IMR-90 (cell line): ENCODE measurements around the gene KAT6B. TPM values are rescaled to one million over a fixed set of nuclear protein-coding genes. Genes with fewer than 3 reads are reported as not detected.

ENCODE experiments used
- ATAC-seq: fragments of 200-7000 bp; cut with Tn5 transposase; 2 replicates; pipeline ENCODE4 v1.9.1; 2020; ENCODE audit warnings: low read depth, mild to moderate bottlenecking, moderate library complexity
- BruUV-seq: library from RNA; stranded (reverse); fragments of 400-500 nt; replicated peaks from 2 replicates; lab custom pipeline; 2021; lab: Mats Ljungman, UMichigan
- CTCF ChIA-PET: fragments of 300-600 bp; formaldehyde crosslinking; extraction: SDS; loops from one replicate; lab custom pipeline; 2021; ENCODE audit warnings: antibody characterized with exemption; lab: Yijun Ruan, JAX
- POLR2A ChIA-PET: fragments of 300-600 bp; sonication (Branson Sonifier 250); formaldehyde crosslinking; loops from one replicate; lab custom pipeline; 2022; ENCODE audit warnings: antibody characterized with exemption; ENCODE audit not compliant: unreplicated experiment; lab: Charles Lee
- DNase-seq: peaks from one replicate; pipeline ENCODE4 v3.0.0; 2013
- H2AFZ ChIP-seq: replicated peaks from 2 replicates; pipeline ENCODE3; 2013; ENCODE audit warnings: low read length, mild to moderate bottlenecking; ENCODE audit not compliant: poor library complexity
- H2AK5ac ChIP-seq: 2 replicates; pipeline ENCODE4 v1.6.1; 2013; ENCODE audit warnings: low read depth, low read length, inconsistent platforms
- H2AK9ac ChIP-seq: replicated peaks from 2 replicates; pipeline ENCODE3; 2013; ENCODE audit warnings: mild to moderate bottlenecking, low read depth, low read length, moderate library complexity; ENCODE audit not compliant: poor library complexity
- H2BK120ac ChIP-seq: 2 replicates; pipeline ENCODE4 v1.6.1; 2013; ENCODE audit warnings: low read depth, low read length, inconsistent platforms
- H2BK15ac ChIP-seq: 3 replicates; pipeline ENCODE4 v1.6.1; 2013; ENCODE audit warnings: low read depth, low read length, inconsistent platforms
- H2BK20ac ChIP-seq: 2 replicates; pipeline ENCODE4 v1.6.1; 2013; ENCODE audit warnings: low read depth, mild to moderate bottlenecking, inconsistent platforms, low read length, moderate library complexity
- H2BK5ac ChIP-seq: 2 replicates; pipeline ENCODE4 v1.6.1; 2013; ENCODE audit warnings: mild to moderate bottlenecking, low read depth, low read length, inconsistent platforms; ENCODE audit not compliant: poor library complexity, severe bottlenecking
- H3K14ac ChIP-seq: replicated peaks from 2 replicates; pipeline ENCODE4 v1.6.1; 2013; ENCODE audit warnings: low read depth, low read length, inconsistent platforms
- H3K18ac ChIP-seq: 2 replicates; pipeline ENCODE4 v1.6.1; 2013; ENCODE audit warnings: low read depth, low read length, control low read depth
- H3K23ac ChIP-seq: 2 replicates; pipeline ENCODE4 v1.6.1; 2013; ENCODE audit warnings: low read depth, low read length, inconsistent platforms
- H3K27ac ChIP-seq: 2 replicates; pipeline ENCODE4 v1.5.1; 2013; ENCODE audit warnings: mild to moderate bottlenecking, control low read depth, low read length; ENCODE audit not compliant: insufficient read depth
- H3K27me3 ChIP-seq: 2 replicates; pipeline ENCODE4 v1.6.1; 2013; ENCODE audit warnings: low read length; ENCODE audit not compliant: control insufficient read depth, insufficient read depth
- H3K36me3 ChIP-seq: 2 replicates; pipeline ENCODE4 v1.6.1; 2013; ENCODE audit warnings: low read length, mixed read lengths; ENCODE audit not compliant: control insufficient read depth, insufficient read depth
- H3K4ac ChIP-seq: 2 replicates; pipeline ENCODE4 v1.6.1; 2013; ENCODE audit warnings: low read depth, low read length, inconsistent platforms
- H3K4me1 ChIP-seq: 2 replicates; pipeline ENCODE4 v1.6.1; 2013; ENCODE audit warnings: low read length, mixed read lengths; ENCODE audit not compliant: control insufficient read depth, insufficient read depth
- H3K4me2 ChIP-seq: 2 replicates; pipeline ENCODE4 v1.6.1; 2013; ENCODE audit warnings: low read depth, mild to moderate bottlenecking, control low read depth, low read length, moderate library complexity
- H3K4me3 ChIP-seq: 2 replicates; pipeline ENCODE4 v1.5.1; 2013; ENCODE audit warnings: low read depth, mild to moderate bottlenecking, control low read depth, low read length, moderate library complexity; ENCODE audit not compliant: insufficient read depth
- H3K56ac ChIP-seq: 2 replicates; pipeline ENCODE4 v1.6.1; 2013; ENCODE audit warnings: low read length, inconsistent platforms; ENCODE audit not compliant: insufficient read depth; ENCODE audit errors: extremely low read depth
- H3K79me1 ChIP-seq, 2 experiments: 2 replicates each; pipeline ENCODE4 v1.6.1; 2013; ENCODE audit warnings: low read length in 2 of 2, inconsistent platforms in 1 of 2, low read depth in 1 of 2
- H3K9ac ChIP-seq: 2 replicates; pipeline ENCODE4 v1.6.1; 2013; ENCODE audit warnings: low read depth, low read length, control low read depth
- H3K9me1 ChIP-seq: 2 replicates; pipeline ENCODE4 v1.6.1; 2013; ENCODE audit warnings: low read length, inconsistent platforms; ENCODE audit not compliant: insufficient read depth
- H3K9me3 ChIP-seq: 2 replicates; pipeline ENCODE4 v1.6.1; 2013; ENCODE audit warnings: low read length; ENCODE audit not compliant: control insufficient read depth, insufficient read depth
- H4K20me1 ChIP-seq: 2 replicates; pipeline ENCODE4 v1.6.1; 2013; ENCODE audit warnings: low read length, inconsistent platforms; ENCODE audit not compliant: insufficient read depth
- H4K5ac ChIP-seq: 2 replicates; pipeline ENCODE4 v1.6.1; 2013; ENCODE audit warnings: mild to moderate bottlenecking, low read depth, low read length, control low read depth
- H4K8ac ChIP-seq, 2 experiments: 2 replicates each; pipeline ENCODE4 v1.6.1; 2013; ENCODE audit warnings: low read depth in 2 of 2, low read length in 2 of 2, control low read depth in 1 of 2, inconsistent platforms in 1 of 2
- H4K91ac ChIP-seq: 2 replicates; pipeline ENCODE4 v1.6.1; 2013; ENCODE audit warnings: low read depth, low read length, inconsistent platforms; ENCODE audit not compliant: insufficient read depth
- CEBPB ChIP-seq: IDR thresholded peaks from 2 replicates; pipeline ENCODE4 v1.6.1; 2012; ENCODE audit warnings: low read depth, low read length, improper control_type of control experiment
- CTCF ChIP-seq: conservative IDR thresholded peaks from 2 replicates; pipeline ENCODE4 v1.5.1; 2012; ENCODE audit warnings: mild to moderate bottlenecking, low read depth, low read length, improper control_type of control experiment
- ELK1 ChIP-seq: fragments of 150-350 bp; IDR thresholded peaks from 2 replicates; pipeline ENCODE4 v1.6.1; 2016; ENCODE audit warnings: low read depth, mild to moderate bottlenecking, low read length, moderate library complexity, borderline replicate concordance
- MAZ ChIP-seq: IDR thresholded peaks from 2 replicates; pipeline ENCODE4 v1.6.1; 2012; ENCODE audit warnings: low read depth, mild to moderate bottlenecking, low read length, improper control_type of control experiment, moderate library complexity, borderline replicate concordance
- RFX5 ChIP-seq: IDR thresholded peaks from 2 replicates; pipeline ENCODE4 v1.8.0; 2012; ENCODE audit warnings: low read depth, mild to moderate bottlenecking, low read length, moderate library complexity
- WGBS, 2 experiments: methylation state at CpG; one replicate each; pipeline versions ENCODE4 v1.1.5 to v1.1.7; 2013; ENCODE audit warnings: missing lambda C conversion rate in 2 of 2; ENCODE audit not compliant: insufficient read length in 1 of 2; ENCODE audit errors: extremely low coverage in 2 of 2; 5-methylcytosine and 5-hydroxymethylcytosine counted together
- dilution Hi-C: fragments of 300-500 bp; cut with HindIII; formaldehyde crosslinking; loops from one replicate; pipeline ENCODE4 v1.14.3; 2018; ENCODE audit warnings: low sequenced_read_pairs; ENCODE audit not compliant: unreplicated experiment
- in situ Hi-C: fragments of 300-500 bp; cut with MboI; formaldehyde crosslinking; loops from 3 replicates; pipeline ENCODE4 v1.14.3; 2019; ENCODE audit warnings: low sequenced_read_pairs, inconsistent platforms, mixed read lengths
- intact Hi-C: fragments of 100-400 bp; cut with micrococcal nuclease; formaldehyde crosslinking; loops from 2 replicates; pipeline ENCODE4 v1.10.0; 2022
- polyA plus RNA-seq, 3 experiments: library from polyadenylated mRNA; depleted of rRNA; stranded (reverse); fragments of >200 nt; gene quantifications; 2 replicates each; pipeline ENCODE4 v1.2.3, GENCODE V29; 2012; ENCODE audit warnings: low replicate concordance in 1 of 3
- total RNA-seq: library from RNA; depleted of rRNA; stranded (reverse); fragments of >200 nt; gene quantifications from 2 replicates; pipeline ENCODE4 v1.2.3, GENCODE V29; 2012

Gene KAT6B
- total and polyA plus RNA-seq, 2 of the 4 experiments (the other 2 are of a cell fraction) = 8.8 to 28.1 TPM

- CTCF ChIA-PET = interaction anchor here (0.6 to 1.0 kb wide), 3 partner anchors 9 to 304 kb away, joined by 3 to 12 read pairs (median 3); no protein-coding TSS in a partner anchor
- Histone ChIP-seq H3K23ac (no peak overlapping the region), H2AK9ac (no peak overlapping the region), H4K5ac (peak overlapping the region; percentile 8; the same call in 1 of the 2 replicates), H4K91ac (no peak overlapping the region), H3K4me3 (no peak overlapping the region), H3K14ac (peak overlapping the region; percentile 60; the same call in 1 of the 2 replicates), H2AK5ac (no peak overlapping the region), H3K36me3 (peaks cover 26% of the 10 kb centered on the region), H3K4ac (0 out of 2 replicates have a peak overlapping the region, but pooled peaks have one; percentile 0), H3K4me2 (no peak overlapping the region; the same call in 1 of the 2 replicates), H4K8ac (no peak overlapping the region; a peak in 1 of 4 replicates), H3K9me3 (no peaks in the 10 kb centered on the region), H2AFZ (no peak overlapping the region), H3K9me1 (peaks cover 6% of the 10 kb centered on the region), H3K9ac (no peak overlapping the region), H4K20me1 (no peaks in the 10 kb centered on the region), H2BK20ac (peak overlapping the region; percentile 49; the same call in 1 of the 2 replicates), H3K79me1 (peaks cover 0 to 12% of the 10 kb centered on the region in 2 experiments; a peak in 1 of 4 replicates), H3K4me1 (no peaks in the 10 kb centered on the region; the same call in 1 of the 2 replicates), H3K18ac (peak overlapping the region; percentile 64; the same call in 1 of the 2 replicates), H3K27ac (no peak overlapping the region), H2BK15ac (no peak overlapping the region), H3K27me3 (no peaks in the 10 kb centered on the region), H2BK120ac (no peak overlapping the region), H3K56ac (no peak overlapping the region), H2BK5ac (peak overlapping the region; percentile 68)
- ATAC-seq (peak; percentile 73), DNase-seq (no peak)
- BruUV-seq = no TSS peak
- in situ Hi-C loops = no loop called here
- no CpG with 5 or more reads among the region's 3 CpGs for WGBS, 2 experiments
- intact Hi-C loops = no loop called here
- TF ChIP-seq MAZ (no peak), CTCF (no peak), RFX5 (no peak), ELK1 (no peak), CEBPB (no peak)
- dilution Hi-C loops = no loop called here
- POLR2A ChIA-PET = interaction anchor here (0.6 kb wide), 1 partner anchor 27 kb away, joined by 4 read pairs; no protein-coding TSS in a partner anchor
Measured at GRCh38 chr10:74994854-74995253, 168.5 kb downstream of the KAT6B start.
